ENCODE measurements around the gene SARDH. TPM values are rescaled to one million over a fixed set of nuclear protein-coding genes. Genes with fewer than 3 reads are reported as not detected.

The SARDH gene
- total RNA-seq, 1 experiment from 2014 or later: 9.9 TPM

DNA sequence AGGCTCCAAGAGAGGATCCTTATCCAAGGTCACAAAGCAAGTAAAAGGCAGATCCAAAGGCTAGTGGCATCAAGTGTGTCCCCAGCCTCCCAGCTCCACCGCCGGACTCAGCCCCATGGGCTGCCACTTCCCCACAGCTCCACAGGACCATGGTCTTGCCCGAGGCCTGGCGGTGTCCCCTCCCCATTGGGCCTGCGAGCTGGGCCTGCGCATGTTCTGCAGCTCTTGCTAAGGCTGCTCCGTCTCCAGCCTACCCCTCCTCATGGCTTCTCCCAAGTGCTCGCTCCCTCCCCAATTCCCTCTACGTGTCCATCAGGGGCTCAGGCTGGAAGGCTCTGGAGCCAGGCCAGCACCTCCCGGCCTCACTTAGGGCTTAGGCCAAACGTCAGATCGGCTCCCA lies 72.6 kb downstream of the SARDH start:
- POLR2A ChIA-PET (ENCODE audit: unreplicated experiment): no interaction called here
- intact Hi-C loops (cut with micrococcal nuclease; ENCODE audit: unreplicated experiment): no loop called here
- Histone ChIP-seq H3K4me2 (no peak overlapping the region), H2AFZ (no peak overlapping the region), H3K4me3 (no peak overlapping the region), H3K4me1 (replicated peaks; ENCODE audit: insufficient read depth) (no peaks in the 10 kb centered on the region), H3K27me3 (ENCODE audit: insufficient read depth, low read depth) (peaks cover 81% of the 10 kb centered on the region), H3K27ac (no peak overlapping the region), H3K36me3 (ENCODE audit: low read depth) (no peaks in the 10 kb centered on the region), H3K9me2 (ENCODE audit: insufficient read depth) (no peaks in the 10 kb centered on the region), H3F3A (ENCODE audit: insufficient read depth, low read depth) (no peaks in the 10 kb centered on the region), H4K20me1 (ENCODE audit: insufficient read depth) (no peaks in the 10 kb centered on the region; the same call in 1 of the 2 replicates), H3K79me2 (ENCODE audit: low read depth) (no peaks in the 10 kb centered on the region), H3K9me3 (ENCODE audit: insufficient read depth, low read depth) (no peaks in the 10 kb centered on the region)
- TF ChIP-seq, protein P1, sequence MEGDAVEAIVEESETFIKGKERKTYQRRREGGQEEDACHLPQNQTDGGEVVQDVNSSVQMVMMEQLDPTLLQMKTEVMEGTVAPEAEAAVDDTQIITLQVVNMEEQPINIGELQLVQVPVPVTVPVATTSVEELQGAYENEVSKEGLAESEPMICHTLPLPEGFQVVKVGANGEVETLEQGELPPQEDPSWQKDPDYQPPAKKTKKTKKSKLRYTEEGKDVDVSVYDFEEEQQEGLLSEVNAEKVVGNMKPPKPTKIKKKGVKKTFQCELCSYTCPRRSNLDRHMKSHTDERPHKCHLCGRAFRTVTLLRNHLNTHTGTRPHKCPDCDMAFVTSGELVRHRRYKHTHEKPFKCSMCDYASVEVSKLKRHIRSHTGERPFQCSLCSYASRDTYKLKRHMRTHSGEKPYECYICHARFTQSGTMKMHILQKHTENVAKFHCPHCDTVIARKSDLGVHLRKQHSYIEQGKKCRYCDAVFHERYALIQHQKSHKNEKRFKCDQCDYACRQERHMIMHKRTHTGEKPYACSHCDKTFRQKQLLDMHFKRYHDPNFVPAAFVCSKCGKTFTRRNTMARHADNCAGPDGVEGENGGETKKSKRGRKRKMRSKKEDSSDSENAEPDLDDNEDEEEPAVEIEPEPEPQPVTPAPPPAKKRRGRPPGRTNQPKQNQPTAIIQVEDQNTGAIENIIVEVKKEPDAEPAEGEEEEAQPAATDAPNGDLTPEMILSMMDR (conservative IDR thresholded peaks at IDR 0.05): no peak
- no peak for TF ChIP-seq EZH2 (IDR thresholded peaks at IDR 0.05; ENCODE audit: low read depth)
- BruUV-seq (replicated peaks): no TSS peak
- DNase-seq: no peak
- CTCF ChIA-PET: no interaction called here

DNA sequence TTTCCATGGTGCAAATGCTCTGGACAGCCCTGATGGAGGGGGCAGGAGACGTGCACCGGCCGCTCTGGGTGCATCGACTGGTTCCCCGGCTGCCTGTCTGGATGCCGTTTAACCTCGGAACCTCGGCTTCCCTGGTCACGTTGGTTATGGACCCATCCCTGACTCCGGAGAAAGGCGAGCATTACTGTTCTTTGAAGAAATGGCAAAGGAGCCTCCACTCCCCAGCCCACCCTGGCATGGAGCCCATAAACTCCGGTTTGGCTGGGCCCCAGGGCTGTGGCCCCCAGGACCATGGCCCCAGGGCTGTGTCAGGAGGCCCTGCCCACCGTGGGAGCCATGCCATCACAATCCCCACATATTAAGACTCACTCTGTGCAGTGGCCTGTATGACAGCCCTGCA lies 73.1 kb downstream of the SARDH start:
- no peaks in the 10 kb centered on the region for H3K79me2 ChIP-seq (ENCODE audit: low read depth)
- CTCF ChIA-PET: no interaction called here
- H4K20me1 ChIP-seq (ENCODE audit: insufficient read depth): no peaks in the 10 kb centered on the region; the same call in 1 of the 2 replicates
- H3K9me3 ChIP-seq (ENCODE audit: insufficient read depth, low read depth): no peaks in the 10 kb centered on the region
- H3K27me3 ChIP-seq (ENCODE audit: insufficient read depth, low read depth): peaks cover 81% of the 10 kb centered on the region
- DNase-seq: no peak
- no peak for TF ChIP-seq EZH2 (IDR thresholded peaks at IDR 0.05; ENCODE audit: low read depth)
- TF ChIP-seq, protein P1 (conservative IDR thresholded peaks at IDR 0.05): no peak
- no peaks in the 10 kb centered on the region for H3K36me3 ChIP-seq (ENCODE audit: low read depth)
- intact Hi-C loops (cut with micrococcal nuclease; ENCODE audit: unreplicated experiment): no loop called here
- H3F3A ChIP-seq (ENCODE audit: insufficient read depth, low read depth): no peaks in the 10 kb centered on the region
- H3K4me3 ChIP-seq: no peak overlapping the region
- no peak overlapping the region for H2AFZ ChIP-seq
- H3K27ac ChIP-seq: no peak overlapping the region
- no peak overlapping the region for H3K4me2 ChIP-seq
- no peaks in the 10 kb centered on the region for H3K4me1 ChIP-seq (replicated peaks; ENCODE audit: insufficient read depth)
- POLR2A ChIA-PET (ENCODE audit: unreplicated experiment): no interaction called here
- no peaks in the 10 kb centered on the region for H3K9me2 ChIP-seq (ENCODE audit: insufficient read depth)
- no TSS peak for BruUV-seq (replicated peaks)

DNA sequence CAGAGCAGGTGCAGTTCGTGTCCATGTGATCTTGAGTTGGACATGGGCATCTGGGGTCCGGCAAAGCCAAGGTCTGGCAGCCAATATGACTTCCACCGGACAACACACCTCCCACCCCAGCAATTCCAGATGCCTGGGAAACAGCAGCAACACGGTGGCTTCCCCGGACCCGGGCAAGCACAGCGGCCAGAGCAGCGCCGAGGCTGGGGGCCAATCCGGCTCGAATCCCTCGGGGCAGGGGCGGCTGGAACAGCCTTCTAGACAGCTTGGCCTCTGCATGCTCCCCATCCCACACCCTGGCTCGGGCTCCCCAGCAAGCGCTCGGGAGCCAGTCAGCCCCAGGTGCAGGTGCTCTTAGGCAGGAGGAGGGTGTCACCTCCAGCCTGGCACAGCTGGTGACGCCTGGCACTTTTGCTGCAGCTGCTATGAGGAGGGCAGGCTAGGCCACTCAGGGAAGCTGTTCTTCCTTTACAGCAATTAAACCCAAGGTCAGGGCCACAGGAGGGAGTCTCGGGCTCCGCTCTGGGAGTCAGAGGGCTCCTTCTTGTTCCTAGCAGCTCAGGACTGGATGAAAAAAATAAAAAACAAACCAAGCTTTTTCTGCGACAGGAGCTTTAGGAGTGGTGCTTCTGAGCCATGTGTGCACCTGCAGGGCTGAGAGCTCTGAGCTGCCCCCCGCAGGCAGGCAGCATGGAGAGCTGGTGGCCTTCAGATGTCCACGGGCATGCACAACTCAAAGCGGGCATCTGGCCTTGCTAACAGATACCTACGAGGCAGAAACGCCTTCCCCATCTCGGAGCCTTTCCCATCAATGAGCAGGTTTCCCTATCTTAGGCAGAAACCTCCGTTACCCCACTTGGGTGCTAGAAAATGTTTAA lies 73.7 kb downstream of the SARDH start:
- Histone ChIP-seq H3K4me2 (no peak overlapping the region), H3K9me2 (ENCODE audit: insufficient read depth) (no peaks in the 10 kb centered on the region), H2AFZ (no peak overlapping the region), H3K27ac (no peak overlapping the region), H4K20me1 (ENCODE audit: insufficient read depth) (no peaks in the 10 kb centered on the region; the same call in 1 of the 2 replicates), H3K79me2 (ENCODE audit: low read depth) (no peaks in the 10 kb centered on the region), H3K27me3 (ENCODE audit: insufficient read depth, low read depth) (peaks cover 84% of the 10 kb centered on the region), H3K4me1 (replicated peaks; ENCODE audit: insufficient read depth) (no peaks in the 10 kb centered on the region), H3F3A (ENCODE audit: insufficient read depth, low read depth) (no peaks in the 10 kb centered on the region), H3K9me3 (ENCODE audit: insufficient read depth, low read depth) (no peaks in the 10 kb centered on the region), H3K36me3 (ENCODE audit: low read depth) (no peaks in the 10 kb centered on the region), H3K4me3 (no peak overlapping the region)
- intact Hi-C loops (cut with micrococcal nuclease; ENCODE audit: unreplicated experiment): no loop called here
- CTCF ChIA-PET: no interaction called here
- DNase-seq: no peak
- TF ChIP-seq, protein P1 (conservative IDR thresholded peaks at IDR 0.05): no peak
- TF ChIP-seq EZH2 (IDR thresholded peaks at IDR 0.05; ENCODE audit: low read depth): no peak
- BruUV-seq (replicated peaks): no TSS peak
- POLR2A ChIA-PET (ENCODE audit: unreplicated experiment): no interaction called here

Measured in PC-9 (cell line).